HCT116 (cell line): Measurements from ENCODE around the gene ARFGEF3. TPM values are rescaled to one million over a fixed set of nuclear protein-coding genes. Genes with fewer than 3 reads are reported as not detected.
"Not testable (repeated sequence)": the region's sequence is repeated elsewhere in the genome, so short reads cannot be mapped to it uniquely, and the experiment has no call there.

Source experiments
- ATAC-seq: fragments of 200-7000 bp; cut with Tn5 transposase; 2 replicates; pipeline ENCODE4 v1.9.1; 2020; ENCODE audit warnings: mild to moderate bottlenecking, moderate library complexity
- BruUV-seq: library from RNA; stranded (reverse); fragments of 400-500 nt; replicated peaks from 2 replicates; lab custom pipeline; 2021; lab: Mats Ljungman, UMichigan
- CTCF ChIA-PET: fragments of 300-600 bp; sonication (Branson Sonifier 250); formaldehyde crosslinking; loops from one replicate; lab custom pipeline; 2021; ENCODE audit warnings: antibody characterized with exemption; lab: Charles Lee
- POLR2A ChIA-PET: fragments of 300-600, 350-600 bp; sonication (Branson Sonifier 250); formaldehyde crosslinking; loops from one replicate; lab custom pipeline; 2021; ENCODE audit warnings: antibody characterized with exemption; lab: Charles Lee
- RAD21 ChIA-PET, 2 experiments: fragments of 300-600 bp; sonication (Branson Sonifier 250); formaldehyde crosslinking; loops; one replicate each; lab custom pipeline; 2023; ENCODE audit warnings: low total read pairs in 2 of 2; ENCODE audit not compliant: uncharacterized antibody in 2 of 2, unreplicated experiment in 2 of 2, low non-redundant PET in 1 of 2; lab: Charles Lee
- DNase-seq: peaks from one replicate; pipeline ENCODE4 v3.0.0-alpha.2; 2010; ENCODE audit warnings: low read depth, low spot score
- H2AFZ ChIP-seq: fragments of 200-600 bp; shearing (Covaris generic), sonication (generic); 2 replicates; pipeline ENCODE4 v1.6.1; 2017; ENCODE audit warnings: low read depth, mixed run types, mixed read lengths, antibody characterized with exemption, low read length; ENCODE audit not compliant: poor library complexity, severe bottlenecking
- H3K27ac ChIP-seq: 2 replicates; pipeline ENCODE4 v1.5.1; 2012; ENCODE audit warnings: low read depth, low read length
- H3K27me3 ChIP-seq: fragments of 200-600 bp; sonication (generic); 2 replicates; pipeline ENCODE4 v1.6.1; 2016; ENCODE audit warnings: mixed run types, low read length, mixed read lengths; ENCODE audit not compliant: insufficient read depth
- H3K36me3 ChIP-seq, 2 experiments: fragments of 200-500 bp in 1 of 2; fragments of 200-600 bp in 1 of 2; sonication (Bioruptor generic) in 1 of 2; sonication (generic) in 1 of 2; 2 replicates each; pipeline versions ENCODE4 v1.5.1 to v1.6.1; 2014 to 2016; ENCODE audit warnings: low read length in 2 of 2, inconsistent platforms in 1 of 2, mixed read lengths in 1 of 2, mixed run types in 1 of 2; ENCODE audit not compliant: insufficient read depth in 2 of 2, control insufficient read depth in 1 of 2
- H3K4me1 ChIP-seq, 2 experiments: fragments of 200-600 bp in 1 of 2; sonication (generic) in 1 of 2; 2 replicates each; pipeline versions ENCODE4 v1.5.1 to v1.6.1; 2012 to 2017; ENCODE audit warnings: low read length in 2 of 2, inconsistent platforms in 1 of 2, mild to moderate bottlenecking in 1 of 2, mixed read lengths in 1 of 2, mixed run types in 1 of 2, moderate library complexity in 1 of 2; ENCODE audit not compliant: insufficient read depth in 2 of 2, control insufficient read depth in 1 of 2
- H3K4me2 ChIP-seq: fragments of 200-600 bp; sonication (generic); 2 replicates; pipeline ENCODE4 v1.6.1; 2017; ENCODE audit warnings: mixed run types, low read length, mixed read lengths
- H3K4me3 ChIP-seq, 2 experiments: fragments of 200-600 bp in 1 of 2; sonication (generic) in 1 of 2; replicated peaks in 1 of 2; 2 replicates each; pipeline ENCODE4 v1.5.1; 2011 to 2016; ENCODE audit warnings: low read length in 2 of 2, control low read depth in 1 of 2, low read depth in 1 of 2, mild to moderate bottlenecking in 1 of 2, mixed read lengths in 1 of 2, mixed run types in 1 of 2
- H3K79me2 ChIP-seq: fragments of 200-600 bp; sonication (generic); 2 replicates; pipeline ENCODE4 v1.6.1; 2017; ENCODE audit warnings: mild to moderate bottlenecking, mixed run types, low read length, moderate library complexity, mixed read lengths; ENCODE audit not compliant: insufficient read depth
- H3K9ac ChIP-seq: fragments of 200-600 bp; sonication (generic); 2 replicates; pipeline ENCODE4 v1.6.1; 2016; ENCODE audit warnings: low read length, mixed read lengths
- H3K9me2 ChIP-seq: fragments of 200-600 bp; sonication (generic), shearing (Covaris generic); 2 replicates; pipeline ENCODE4 v1.6.1; 2017; ENCODE audit warnings: mixed run types, mild to moderate bottlenecking, moderate library complexity; ENCODE audit not compliant: insufficient read depth
- H3K9me3 ChIP-seq, 2 experiments: fragments of 200-500 bp in 1 of 2; fragments of 200-600 bp in 1 of 2; sonication (Bioruptor generic) in 1 of 2; sonication (generic) in 1 of 2; 2 replicates each; pipeline ENCODE4 v1.6.1; 2014 to 2017; ENCODE audit warnings: low read length in 2 of 2, mixed read lengths in 2 of 2, inconsistent platforms in 1 of 2, low read depth in 1 of 2, mild to moderate bottlenecking in 1 of 2, mixed run types in 1 of 2, moderate library complexity in 1 of 2; ENCODE audit not compliant: control insufficient read depth in 1 of 2, insufficient read depth in 1 of 2
- H4K20me1 ChIP-seq: fragments of 200-600 bp; sonication (generic), shearing (Covaris generic); 2 replicates; pipeline ENCODE4 v1.6.1; 2017; ENCODE audit warnings: mixed run types, mild to moderate bottlenecking, moderate library complexity; ENCODE audit not compliant: insufficient read depth
- EZH2 ChIP-seq: fragments of 200-600 bp; sonication (generic); IDR thresholded peaks from 2 replicates; pipeline ENCODE4 v1.6.1; 2017; ENCODE audit warnings: antibody characterized with exemption, mixed run types
- POLR2AphosphoS5 ChIP-seq: IDR thresholded peaks from 2 replicates; pipeline ENCODE4 v1.6.1; 2011; ENCODE audit warnings: mild to moderate bottlenecking, low read depth, low read length, moderate library complexity
- ZBTB33 ChIP-seq: IDR thresholded peaks from 2 replicates; pipeline ENCODE4 v1.6.1; 2011; ENCODE audit warnings: mild to moderate bottlenecking, low read length, moderate library complexity; ENCODE audit not compliant: insufficient replicate concordance; ENCODE audit errors: extremely low read depth
- intact Hi-C: fragments of 100-400 bp; cut with micrococcal nuclease; formaldehyde crosslinking; loops from 2 replicates; pipeline ENCODE4 v1.10.0; 2022
- total RNA-seq: library from RNA; stranded (reverse); gene quantifications from one replicate; pipeline ENCODE4 v1.2.1, GENCODE V29; 2021; ENCODE audit not compliant: unreplicated experiment
- TF ChIP-seq, protein P1 (sequence below), 3 experiments: fragments of 200-600 bp in 1 of 3; sonication (generic) in 1 of 3; IDR thresholded peaks in 2 of 3; conservative IDR thresholded peaks in 1 of 3; 2 replicates each; pipeline ENCODE4 v1.5.1; 2012 to 2017; ENCODE audit warnings: low read depth in 2 of 3, low read length in 2 of 3, antibody characterized with exemption in 1 of 3, borderline replicate concordance in 1 of 3, control low read depth in 1 of 3, mild to moderate bottlenecking in 1 of 3, mixed read lengths in 1 of 3, mixed run types in 1 of 3, moderate library complexity in 1 of 3; ENCODE audit not compliant: insufficient read depth in 1 of 3

The ARFGEF3 gene
- total RNA-seq, 1 experiment from 2014 or later: 3.8 TPM

DNA sequence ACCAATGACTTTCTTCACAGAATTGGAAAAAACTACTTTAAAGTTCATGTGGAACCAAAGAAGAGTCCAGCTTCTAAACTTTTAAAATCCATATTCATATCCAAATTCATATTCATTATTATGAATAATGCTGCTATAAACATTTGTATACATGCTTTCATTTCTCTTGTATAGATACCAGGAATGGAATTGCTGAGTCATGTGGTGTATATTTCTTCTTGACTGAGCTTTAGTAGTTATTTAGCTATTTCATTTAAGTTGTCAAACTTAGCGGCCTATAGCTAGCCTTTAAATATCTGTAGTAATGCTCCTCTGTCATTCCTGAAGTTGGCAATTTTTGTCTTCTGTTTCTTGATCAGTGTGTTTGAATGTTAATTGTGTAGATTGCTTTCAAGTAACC is 196.2 kb downstream of the ARFGEF3 start:
- H3K9me3 ChIP-seq: no peaks in the 10 kb centered on the region
- DNase-seq: no peak
- ATAC-seq: no peak
- POLR2A ChIA-PET: no interaction called here
- peak overlapping the region; percentile 32 for H2AFZ ChIP-seq
- H3K79me2 ChIP-seq: no peaks in the 10 kb centered on the region
- no peak overlapping the region for H3K9ac ChIP-seq
- H3K9me2 ChIP-seq: no peaks in the 10 kb centered on the region
- RAD21 ChIA-PET: no interaction called here
- TF ChIP-seq EZH2 (no peak), POLR2AphosphoS5 (no peak), ZBTB33 (no peak)
- TF ChIP-seq, protein P1, sequence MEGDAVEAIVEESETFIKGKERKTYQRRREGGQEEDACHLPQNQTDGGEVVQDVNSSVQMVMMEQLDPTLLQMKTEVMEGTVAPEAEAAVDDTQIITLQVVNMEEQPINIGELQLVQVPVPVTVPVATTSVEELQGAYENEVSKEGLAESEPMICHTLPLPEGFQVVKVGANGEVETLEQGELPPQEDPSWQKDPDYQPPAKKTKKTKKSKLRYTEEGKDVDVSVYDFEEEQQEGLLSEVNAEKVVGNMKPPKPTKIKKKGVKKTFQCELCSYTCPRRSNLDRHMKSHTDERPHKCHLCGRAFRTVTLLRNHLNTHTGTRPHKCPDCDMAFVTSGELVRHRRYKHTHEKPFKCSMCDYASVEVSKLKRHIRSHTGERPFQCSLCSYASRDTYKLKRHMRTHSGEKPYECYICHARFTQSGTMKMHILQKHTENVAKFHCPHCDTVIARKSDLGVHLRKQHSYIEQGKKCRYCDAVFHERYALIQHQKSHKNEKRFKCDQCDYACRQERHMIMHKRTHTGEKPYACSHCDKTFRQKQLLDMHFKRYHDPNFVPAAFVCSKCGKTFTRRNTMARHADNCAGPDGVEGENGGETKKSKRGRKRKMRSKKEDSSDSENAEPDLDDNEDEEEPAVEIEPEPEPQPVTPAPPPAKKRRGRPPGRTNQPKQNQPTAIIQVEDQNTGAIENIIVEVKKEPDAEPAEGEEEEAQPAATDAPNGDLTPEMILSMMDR (IDR thresholded peaks at IDR 0.05 in 2 of 3, conservative IDR thresholded peaks at IDR 0.05 in 1 of 3; ENCODE audit: borderline replicate concordance in 1 of 3, insufficient read depth in 1 of 3, low read depth in 2 of 3, low read length in 2 of 3): no peak
- no peak overlapping the region for H3K4me3 ChIP-seq
- no TSS peak for BruUV-seq
- H3K27me3 ChIP-seq: no peaks in the 10 kb centered on the region
- H3K4me1 ChIP-seq: no peaks in the 10 kb centered on the region
- no peak overlapping the region for H3K27ac ChIP-seq
- intact Hi-C loops: no loop called here
- no peaks in the 10 kb centered on the region for H3K36me3 ChIP-seq
- H4K20me1 ChIP-seq: no peaks in the 10 kb centered on the region
- no peak overlapping the region for H3K4me2 ChIP-seq
- CTCF ChIA-PET: no interaction called here

GRCh38 chr6:138368684-138369083 is 206.9 kb downstream of the ARFGEF3 start:
- H3K4me3 ChIP-seq, H3K9me2 ChIP-seq, BruUV-seq, H3K27me3 ChIP-seq, H3K27ac ChIP-seq, H3K4me2 ChIP-seq, DNase-seq, POLR2A ChIA-PET, CTCF ChIA-PET, ATAC-seq, H2AFZ ChIP-seq, H3K36me3 ChIP-seq, H3K9me3 ChIP-seq, H3K9ac ChIP-seq, RAD21 ChIA-PET, H3K79me2 ChIP-seq, intact Hi-C loops, H4K20me1 ChIP-seq: not testable (repeated sequence)
- peaks cover 14 to 29% of the 10 kb centered on the region in 2 experiments for H3K4me1 ChIP-seq
